ENCODE measurements around the gene NPAS3.

The NPAS3 gene

DNA sequence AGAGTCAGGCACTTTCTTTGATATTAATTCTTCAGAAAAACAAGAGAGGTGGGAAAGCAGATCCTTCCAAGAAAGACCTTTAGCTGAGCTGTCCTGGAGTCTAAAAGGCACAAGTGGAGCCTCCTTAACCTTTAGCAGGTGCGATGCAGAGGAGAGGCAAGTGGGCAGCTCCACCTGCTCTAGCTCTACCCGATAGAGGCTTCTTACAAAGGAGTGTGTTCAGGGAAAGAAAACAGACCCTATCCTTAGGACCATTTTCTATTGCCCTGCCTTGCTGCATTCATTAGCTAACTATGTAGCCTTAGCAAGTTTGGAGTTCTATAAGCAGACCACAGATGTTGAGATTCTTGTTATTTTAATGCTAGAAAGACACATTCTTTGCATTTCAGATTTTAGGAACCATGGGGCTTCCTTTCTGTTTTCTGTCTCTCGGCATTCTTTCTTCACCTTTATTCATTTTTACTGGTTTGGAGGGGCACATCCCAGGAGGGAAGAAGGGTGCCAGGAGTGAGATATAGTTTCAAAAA is 797.7 kb downstream of the NPAS3 start:
- no peak for DNase-seq

DNA sequence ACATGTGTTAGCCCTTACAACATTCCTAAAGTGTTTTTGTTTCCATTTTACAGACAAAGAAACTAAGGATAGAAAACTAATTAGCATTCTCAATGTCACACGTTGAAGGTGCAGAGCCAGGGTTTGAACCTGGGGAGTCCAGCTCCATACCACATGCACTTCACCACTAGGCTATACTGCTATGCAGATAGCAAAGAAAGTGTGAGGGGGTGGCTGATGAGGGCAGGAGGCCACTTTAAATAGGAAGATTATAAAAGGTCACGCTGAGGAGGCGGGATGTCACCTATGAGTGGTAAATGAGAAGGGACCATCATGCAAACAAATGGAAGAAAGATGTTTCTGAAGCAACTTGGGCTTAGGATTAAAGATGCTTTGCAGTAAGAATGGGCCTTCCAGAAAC is 798.3 kb downstream of the NPAS3 start:
- DNase-seq, result no peak

DNA sequence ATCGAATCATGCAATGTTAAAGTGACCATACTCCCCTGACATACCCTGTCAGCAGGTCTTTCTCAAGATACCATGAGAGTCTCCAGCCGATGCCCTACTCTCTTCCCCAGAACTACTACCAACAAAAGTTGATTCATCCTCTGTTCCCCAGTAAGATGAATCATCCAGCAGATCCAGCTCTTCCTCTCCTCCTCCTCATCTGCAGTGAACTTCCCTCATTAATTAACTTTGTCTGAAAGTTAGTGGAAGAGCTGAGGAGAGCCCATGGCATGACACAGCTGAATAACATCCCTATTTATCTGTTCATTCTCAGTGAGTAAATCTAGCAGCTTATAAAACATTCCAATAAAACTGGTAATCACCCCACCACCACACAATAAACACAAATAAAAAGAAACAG is 798.8 kb downstream of the NPAS3 start:
- DNase-seq, result no peak

DNA sequence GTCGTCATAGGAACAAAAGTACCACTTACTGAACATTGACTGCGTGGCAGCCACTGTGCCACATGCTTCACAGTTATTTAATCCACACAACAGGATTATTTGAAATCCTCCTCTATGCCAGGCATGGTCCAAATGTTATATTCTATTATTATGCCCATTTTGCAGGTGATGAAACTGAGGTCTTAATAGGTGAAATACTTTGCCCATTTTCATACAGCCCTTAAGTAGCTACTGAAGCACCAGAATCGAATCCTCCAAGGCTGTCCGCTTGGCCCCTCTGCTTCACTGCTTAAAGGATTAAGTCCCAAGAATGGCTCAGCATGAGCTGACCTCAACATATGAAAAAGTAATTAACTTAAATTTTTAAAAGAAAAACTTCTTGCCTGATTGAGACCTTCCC is 799.4 kb downstream of the NPAS3 start:
- no peak for DNase-seq

DNA sequence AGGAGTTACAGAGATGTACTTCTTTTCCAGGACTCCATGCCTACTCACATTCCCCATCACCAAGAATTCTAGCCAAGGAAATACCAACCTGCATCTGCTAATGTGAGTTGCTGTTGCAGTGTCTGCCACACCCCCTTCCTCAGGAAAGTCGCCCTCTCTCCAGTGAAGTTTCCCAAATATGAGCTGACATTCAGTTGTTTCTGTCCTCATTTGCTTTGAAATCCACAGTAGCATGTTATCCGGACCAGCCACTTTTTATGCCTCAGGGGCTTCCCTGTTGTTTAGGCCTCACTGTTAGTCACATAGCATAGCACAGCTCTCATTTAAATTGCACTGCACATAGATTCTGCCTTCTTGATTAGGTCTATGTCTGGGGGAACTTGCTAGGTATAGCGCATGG is 799.8 kb downstream of the NPAS3 start:
- DNase-seq, result no peak

DNA sequence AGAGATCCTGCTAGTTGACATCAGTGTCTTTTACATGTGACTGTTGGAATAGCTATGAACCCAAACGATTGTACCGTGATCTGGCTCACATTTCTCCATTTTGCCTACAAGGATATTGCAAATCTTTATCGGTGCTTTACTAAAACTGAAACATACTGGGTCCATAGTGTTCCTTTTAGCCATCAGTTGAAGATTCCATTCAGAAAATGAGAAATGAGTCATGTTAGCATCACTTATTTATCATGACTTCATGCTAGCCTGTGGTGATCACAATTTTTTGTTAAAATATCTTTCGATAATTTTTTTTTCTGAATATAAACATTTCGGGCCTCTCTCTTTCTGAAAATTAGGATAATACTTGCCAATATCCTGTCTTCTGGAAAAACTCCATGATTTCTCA is 801.9 kb downstream of the NPAS3 start:
- DNase-seq, result no peak

DNA sequence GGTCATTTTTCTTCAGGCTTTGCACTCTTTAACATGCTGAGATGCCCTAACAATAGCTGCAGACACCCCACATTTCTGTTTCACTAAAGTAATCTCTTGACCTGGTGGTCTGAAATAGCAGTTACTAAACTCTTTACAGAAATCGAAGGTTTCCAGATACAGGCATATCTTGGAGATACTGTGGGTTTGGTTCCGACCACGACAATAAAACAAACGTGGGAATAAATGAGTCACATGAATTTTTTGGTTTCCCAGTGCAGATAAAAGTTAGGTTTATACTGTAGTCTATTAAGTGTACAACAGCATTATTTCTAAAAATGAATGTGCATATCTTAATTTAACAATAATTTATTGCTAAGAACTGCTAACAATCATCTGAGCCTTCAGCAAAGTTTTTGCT is 803.5 kb downstream of the NPAS3 start:
- DNase-seq, result no peak

DNA sequence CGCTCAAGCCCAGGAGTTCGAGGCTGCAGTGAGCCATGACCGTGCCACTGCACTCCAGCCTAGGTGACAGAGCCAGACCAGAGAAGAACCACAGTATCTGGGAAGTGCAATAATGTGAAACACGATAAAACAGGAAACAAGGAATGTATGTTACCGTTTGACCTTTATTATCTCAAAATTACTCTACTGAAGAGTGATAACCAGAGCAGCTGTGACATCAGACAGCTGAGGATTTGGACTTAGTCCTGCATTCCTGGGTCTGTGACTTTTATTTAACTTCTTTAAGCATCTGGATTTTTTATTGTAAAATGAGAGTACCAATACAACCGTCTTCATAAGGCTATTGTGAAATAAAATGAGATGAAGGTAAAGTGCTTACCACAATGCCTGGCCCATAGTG is 806.5 kb downstream of the NPAS3 start:
- DNase-seq, result no peak

DNA sequence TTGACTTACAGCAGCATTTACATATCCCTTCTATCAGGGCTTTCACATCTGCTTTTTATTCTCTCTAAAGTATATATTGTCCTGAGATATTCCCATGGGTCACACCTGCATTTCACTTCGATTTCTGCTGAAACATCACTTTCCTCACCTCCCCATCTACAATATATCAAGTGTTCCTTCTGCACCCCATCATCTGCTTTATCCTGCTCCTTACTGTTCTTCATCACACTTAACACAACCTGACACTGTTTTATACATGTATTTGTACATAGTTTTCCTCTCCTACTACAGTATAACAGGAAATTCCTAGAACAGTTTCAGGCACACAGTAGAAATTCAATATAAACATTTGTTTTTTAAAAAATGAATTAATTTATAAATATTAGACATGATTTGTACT is 809.1 kb downstream of the NPAS3 start:
- no peak for DNase-seq

DNA sequence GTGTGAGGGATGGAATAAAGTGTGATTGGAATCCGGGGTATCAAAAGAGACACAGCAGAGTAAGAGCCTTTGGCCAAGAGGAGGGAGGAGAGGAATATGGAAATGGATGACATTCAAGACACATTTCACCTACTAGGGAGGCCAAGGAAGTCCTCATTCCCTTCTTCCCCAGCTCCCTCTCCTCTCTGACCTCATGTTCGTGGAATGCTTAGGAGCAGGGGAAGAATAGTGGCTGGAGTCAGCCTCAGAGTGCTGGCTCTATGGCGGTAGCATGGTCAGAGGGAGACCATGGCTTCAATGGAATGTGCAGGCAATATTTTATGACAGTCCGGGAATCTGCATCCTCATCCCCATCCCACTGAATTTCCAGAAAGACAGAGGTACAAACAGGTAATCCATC is 815.6 kb downstream of the NPAS3 start:
- DNase-seq, result no peak

DNA sequence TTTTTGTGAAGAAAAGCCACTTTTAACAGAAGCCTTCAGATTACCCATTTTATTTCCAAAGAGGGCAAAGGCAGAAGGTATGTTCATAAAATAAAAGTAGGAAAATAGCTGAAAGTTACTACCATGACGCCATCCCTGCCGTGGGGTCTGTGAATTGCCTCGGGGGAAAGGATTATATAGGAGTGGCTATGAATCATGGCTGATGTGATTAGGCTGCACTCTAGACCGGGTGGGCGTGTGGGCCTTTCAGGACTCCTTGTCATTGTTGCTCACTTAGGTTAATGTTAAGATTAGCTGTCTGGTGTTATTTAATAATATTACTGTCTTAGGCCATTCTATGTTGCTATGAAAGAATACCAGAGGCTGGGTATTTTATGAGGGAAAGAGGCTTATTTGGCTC is 816.7 kb downstream of the NPAS3 start:
- DNase-seq, result no peak

DNA sequence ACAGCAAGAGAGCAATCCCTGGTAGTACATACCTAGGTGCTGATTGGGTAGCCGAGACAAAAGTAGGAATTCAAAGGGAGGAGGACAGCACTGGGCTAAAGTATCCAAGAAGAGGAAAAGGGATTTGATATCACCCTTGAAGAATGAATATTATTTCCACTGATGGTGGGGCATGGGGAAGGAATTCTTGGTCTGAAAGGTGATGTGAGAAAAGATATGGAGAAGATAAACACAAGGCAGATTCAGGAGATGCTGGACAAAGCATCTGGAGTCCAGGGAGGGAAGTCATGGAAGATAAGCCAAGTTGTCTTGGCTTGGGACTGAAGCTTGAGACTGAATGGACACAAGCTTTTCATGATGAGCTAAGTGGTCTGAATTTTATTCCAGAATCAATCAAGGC is 818.2 kb downstream of the NPAS3 start:
- no peak for DNase-seq

DNA sequence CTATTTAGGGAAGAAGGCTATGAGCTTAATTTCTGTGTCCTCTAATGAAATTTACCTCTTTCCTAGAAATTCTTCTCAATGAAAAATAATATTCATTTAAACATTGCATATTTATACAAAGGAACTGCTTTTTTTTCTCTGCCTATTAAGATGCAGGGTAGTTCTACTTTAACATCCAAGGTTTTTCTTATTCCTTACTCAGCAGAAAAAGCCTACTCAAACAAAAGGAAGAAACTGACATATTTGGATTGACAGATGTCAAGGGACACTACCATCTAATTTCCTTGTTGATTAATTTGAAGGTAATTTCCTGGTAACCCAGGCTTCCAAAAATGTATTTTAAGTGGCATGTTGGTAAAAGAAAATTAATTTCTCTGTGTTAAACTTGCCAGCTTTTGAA is 819.9 kb downstream of the NPAS3 start:
- DNase-seq, result no peak

DNA sequence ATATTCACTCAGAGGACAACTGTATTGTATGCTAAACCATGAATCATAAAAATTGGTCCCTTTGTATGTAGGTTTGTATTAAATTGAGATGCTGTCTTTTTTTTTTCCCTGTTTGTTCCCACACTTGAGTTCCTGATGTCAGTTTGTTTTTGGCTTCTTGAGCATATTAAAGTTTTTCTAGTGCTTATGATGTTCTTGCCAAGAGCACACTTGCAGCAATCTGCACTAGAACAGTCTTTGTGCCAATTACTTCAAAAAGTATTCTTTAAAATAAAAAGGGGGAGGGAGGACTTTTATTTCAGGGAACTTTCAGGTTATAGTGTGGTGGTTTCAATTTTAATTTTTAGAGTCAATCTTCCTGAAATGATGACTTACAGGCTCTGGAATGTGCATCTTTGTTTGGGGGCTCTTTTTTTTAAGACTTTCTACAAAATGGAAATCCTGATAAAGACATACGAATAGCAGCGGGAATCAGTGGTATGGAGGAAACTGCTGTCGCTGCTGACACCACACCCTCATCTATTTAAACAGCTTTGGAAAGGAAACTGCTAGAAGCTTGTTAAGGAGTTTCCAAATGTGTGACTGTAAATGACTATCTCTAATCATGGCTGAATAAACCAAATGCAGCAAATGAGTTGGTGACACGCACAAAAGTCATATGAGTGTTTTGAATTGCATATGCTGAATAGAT is 823.6 kb downstream of the NPAS3 start:
- DNase-seq, result no peak

DNA sequence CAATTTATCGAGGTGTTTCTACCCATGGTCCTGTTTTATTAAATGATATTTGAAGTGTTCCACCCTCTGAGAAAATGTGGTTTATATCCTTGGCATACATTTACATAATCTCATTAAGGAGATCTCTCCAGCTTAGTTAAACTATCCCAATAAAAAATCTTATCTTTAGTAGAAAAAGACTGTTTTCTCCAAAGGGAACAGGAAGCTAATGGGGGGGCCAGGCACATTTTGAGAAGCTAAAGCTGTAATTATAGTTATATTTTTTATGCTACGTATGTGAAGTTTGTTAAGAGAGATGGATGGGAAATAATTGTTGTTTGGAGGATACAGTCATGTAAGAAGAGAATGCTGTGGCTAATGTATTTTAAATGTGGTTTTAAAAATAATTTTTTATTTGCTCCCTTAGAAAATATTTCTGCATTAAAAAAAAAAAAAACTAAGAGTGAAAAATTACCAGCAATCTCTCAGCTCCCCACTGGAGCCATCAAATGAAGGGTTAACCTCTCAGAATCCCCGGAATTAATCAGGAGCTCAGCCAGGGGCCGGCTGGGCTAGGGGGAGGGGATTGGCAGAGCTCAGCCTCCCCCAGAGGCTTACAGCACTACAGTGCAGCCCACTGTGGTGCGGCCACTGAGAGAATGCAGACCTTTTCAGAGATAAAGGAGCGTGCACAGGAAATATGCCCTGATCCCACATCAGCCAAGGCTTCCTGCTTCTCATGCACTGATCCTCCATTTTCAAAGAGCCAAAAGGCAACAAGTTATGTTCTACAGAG is 826.4 kb downstream of the NPAS3 start:
- DNase-seq, result no peak

DNA sequence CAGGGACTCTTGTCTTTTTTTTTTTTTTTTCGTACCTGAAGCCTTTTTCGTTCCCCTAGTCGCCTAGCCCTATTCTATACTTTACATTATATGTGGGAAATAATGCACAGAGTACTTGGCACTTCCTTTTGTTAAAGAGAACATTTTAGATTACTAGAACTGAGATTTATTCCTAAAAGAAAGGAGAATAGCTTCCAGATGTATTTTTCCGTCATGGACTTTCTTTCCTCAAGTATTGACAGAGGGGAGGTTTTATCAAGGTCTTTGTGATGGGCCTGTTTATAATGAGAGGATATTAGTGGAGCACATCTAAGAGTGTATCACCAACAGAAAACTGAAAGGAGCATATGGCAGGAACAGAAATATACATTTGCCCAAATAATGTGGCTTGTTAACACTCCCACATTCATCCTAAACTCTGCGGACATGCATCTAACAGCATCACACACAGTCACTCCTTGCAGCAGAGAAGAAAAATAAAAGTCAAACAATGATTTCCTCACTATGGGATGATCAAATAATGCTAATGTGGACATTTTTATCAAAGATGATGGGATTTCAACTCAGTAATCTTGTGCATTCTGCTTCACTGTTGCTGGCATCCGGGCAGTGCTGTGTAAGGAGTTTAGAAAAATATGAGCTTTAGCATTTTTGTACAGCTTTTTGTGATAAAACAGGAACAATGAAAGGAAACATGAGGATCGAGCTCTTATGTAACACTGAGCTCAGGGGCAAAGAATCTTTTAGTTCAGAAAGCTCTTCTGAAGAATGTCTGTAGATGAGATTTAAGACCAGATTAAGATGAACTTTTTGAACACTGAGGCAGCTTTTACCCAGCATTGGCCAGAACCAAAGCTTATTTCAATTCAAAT is 829.1 kb downstream of the NPAS3 start:
- DNase-seq, result no peak

DNA sequence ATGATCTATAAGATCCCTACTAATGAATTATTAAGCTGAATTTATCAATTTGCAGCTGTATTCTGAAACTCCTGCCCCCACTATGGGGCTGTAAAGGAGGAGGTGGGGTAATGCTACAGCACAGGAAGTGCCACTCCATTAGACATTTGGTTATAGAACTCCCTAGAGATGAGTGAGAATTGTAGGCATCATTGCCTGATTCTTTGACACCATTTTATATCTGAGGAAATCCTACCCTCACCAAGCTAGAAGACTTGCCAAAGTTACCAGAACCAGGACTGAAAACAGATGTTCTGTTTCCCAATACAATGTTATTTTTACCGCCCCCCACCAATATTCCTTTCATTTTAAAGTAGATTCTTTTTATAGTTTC is 829.8 kb downstream of the NPAS3 start:
- no peak for DNase-seq

DNA sequence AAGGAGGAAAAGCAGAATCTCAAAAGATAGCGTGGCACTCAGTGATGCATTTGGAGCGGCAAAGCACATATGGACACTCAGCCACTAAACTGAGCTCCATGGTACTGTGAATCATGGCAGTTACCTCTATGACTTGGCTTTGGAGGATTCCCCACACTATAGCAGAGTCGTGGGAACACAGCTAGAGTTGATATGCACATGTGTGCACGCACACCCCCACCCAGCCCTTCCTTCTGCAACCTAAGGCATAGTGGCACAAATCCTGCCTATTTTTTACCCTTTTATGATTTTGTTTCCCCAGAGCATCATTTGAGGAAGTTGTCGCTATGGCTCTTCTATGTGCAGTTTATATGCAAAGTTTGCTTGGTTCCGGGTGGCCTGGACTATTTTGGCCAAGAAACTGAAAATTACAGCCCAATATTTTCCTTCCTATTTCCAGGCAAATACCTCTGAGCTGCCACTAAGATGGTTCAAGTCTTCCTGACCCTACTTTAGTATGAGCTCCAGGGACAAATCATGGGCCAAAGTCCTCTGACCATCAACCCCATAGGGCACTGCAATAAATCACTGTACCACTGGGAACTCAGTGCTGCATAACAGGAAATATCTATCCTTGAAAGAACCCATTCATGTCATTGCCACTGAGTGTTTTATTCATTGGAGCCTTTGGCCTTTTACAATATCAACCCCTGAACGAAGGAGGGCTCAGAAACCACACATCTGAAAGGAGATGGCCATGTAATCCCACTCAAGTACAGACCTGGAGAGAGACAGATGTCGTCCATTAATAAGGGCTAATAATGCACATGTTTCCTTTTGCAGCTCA is 834.7 kb downstream of the NPAS3 start:
- DNase-seq, result no peak

DNA sequence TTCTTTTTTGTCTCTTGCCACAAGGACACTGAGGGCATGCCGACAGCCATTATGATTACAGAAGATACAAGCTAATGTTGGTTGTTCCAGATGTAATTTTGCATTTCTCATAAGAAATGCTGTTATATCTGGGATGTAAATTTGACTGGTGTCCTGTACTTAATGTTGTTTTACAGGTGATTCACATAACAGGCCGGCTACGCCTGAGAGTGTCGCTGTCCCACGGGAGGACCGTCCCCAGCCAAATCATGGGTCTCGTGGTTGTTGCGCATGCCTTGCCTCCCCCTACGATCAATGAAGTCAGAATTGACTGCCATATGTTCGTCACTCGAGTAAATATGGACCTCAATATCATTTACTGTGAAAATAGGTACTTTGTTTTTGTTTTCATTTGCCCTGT is 835.5 kb downstream of the NPAS3 start:
- no peak for DNase-seq

DNA sequence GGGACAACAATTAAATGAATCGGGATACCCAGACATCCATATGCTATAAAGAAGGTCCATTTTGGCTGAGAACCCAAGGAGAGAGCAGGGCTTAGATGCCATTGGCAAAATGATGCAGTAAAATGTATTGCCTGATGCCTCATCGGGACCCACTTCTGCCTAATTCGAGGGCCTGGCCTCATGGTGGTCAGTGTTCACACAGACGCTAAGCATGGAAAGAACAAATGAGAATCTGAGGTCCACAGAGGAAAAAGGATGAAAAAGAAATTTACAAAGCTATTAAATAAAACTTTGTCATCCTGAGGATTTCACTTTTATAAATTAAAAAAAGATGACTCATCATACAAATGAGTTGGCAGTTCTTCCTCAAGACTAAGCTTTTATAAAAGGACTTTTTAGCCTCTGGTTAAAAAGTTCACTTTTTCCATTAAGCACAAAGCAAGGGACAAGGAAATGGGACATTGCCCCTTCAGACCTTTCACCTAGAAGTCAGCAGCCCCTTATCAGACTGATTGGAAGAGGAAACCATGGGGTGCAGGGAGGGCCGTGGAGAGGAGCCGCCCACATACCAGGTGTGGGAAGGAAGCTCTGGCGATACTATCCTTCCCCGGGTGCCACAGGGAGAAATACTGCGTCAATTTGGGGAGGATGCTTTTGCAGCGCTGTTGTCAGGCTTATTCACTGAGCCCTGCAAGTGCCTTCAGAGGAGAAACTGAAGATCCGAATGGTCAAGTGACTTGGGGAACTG is 836.2 kb downstream of the NPAS3 start:
- no peak for DNase-seq

DNA sequence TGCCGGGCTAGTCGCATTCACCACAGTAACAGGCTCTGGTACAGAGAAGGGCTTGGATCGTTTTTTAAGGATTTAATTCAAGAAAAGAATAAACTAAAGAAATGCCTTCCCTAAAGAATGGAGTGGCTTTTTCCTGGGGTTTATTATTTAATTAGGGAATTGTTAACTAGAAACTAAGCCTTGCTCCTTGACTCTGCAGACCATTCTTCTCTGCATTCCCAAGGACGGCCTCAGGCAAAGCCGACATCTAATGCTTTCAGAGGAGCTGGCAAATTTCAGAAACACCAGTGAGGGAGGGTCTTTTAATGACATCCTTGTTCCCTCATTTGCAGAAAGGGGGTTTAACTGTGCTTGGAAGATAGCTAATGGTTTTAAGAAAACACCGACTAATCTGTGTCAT is 838.2 kb downstream of the NPAS3 start:
- no peak for DNase-seq

DNA sequence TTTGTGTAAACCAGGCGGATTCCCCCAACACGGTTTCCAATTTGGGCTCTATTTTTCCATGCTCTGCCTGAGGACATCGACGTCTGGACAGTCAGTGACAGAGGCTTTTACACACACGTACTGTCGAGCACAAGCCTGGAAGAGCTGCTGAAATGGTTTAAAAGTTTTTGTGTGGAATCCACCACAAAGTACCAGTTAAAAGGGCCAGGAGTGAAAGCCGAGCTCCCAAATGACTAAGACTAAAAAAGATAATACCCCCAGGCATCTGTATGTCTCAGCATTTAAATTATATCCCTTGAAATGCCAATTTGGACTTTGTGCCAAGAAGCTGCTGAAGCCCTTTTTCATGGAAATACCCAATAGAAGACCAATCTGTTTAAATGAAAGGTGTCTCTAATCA is 839.0 kb downstream of the NPAS3 start:
- DNase-seq, result no peak
